GM21390 (cell line): ENCODE results near the gene BIRC3.
"Not testable (repeated sequence)": the region's sequence is repeated elsewhere in the genome, so short reads cannot be mapped to it uniquely, and the experiment has no call there.

Experiments
- ATAC-seq: cut with Tn5 transposase; IDR thresholded peaks from one replicate; pipeline ENCODE4 v1.9.1; 2021; ENCODE audit not compliant: unreplicated experiment

The BIRC3 gene

GRCh38 chr11:102293873-102294601 is 23.2 kb upstream of the BIRC3 start:
- ATAC-seq, result peak; percentile 94

DNA sequence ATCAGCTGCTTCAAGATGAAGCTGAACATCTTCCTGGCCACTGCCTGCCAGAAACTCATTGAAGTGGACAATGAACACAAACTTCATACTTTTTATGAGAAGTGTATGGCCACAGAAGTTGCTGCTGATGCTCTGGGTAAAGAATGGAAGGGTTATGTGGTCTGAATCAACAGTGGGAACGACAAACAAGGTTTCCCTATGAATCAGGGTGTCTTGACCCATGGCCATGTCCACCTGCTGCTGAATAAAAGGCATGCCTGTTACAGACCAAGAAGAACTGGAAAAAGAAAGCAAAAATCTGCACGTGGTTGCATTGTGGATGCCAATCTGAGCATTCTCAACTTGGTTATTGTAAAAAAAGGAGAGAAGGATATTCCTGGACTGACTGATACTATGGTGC is 22.2 kb upstream of the BIRC3 start:
- no peak for ATAC-seq

DNA sequence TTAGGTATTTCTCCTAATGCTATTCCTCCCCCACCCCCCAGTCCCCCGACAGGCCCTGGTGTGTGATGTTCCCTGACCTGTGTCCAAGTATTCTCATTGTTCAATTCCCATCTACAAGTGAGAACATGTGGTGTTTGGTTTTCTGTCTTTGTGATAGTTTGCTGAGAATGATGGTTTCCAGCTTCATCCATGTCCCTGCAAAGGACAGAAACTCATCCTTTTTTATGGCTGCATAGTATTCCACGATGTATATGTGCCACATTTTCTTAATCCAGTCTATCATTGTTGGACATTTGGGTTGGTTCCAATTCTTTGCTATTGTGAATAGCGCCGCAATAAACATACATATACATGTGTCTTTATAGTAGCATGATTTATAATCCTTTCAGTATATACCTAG is 20.5 kb upstream of the BIRC3 start:
- not testable (repeated sequence) for ATAC-seq

DNA sequence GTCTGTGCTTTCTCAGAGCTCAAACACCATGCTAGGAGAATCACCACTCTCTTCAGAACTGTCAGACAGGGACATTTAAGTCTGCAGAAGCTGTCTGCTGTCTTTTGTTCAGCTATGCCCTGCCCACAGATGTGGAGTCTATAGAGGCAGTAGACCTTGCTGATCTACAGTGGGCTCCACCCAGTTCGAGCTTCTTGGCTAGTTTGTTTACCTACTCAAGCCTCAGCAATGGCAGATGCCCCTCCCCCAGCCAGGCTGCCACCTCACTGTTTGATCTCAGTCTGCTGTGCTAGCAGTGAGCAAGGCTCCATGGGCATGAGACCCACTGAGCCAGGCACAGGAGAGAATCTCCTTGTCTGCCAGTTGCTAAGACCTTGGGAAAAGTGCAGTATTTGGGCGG is 16.4 kb upstream of the BIRC3 start:
- not testable (repeated sequence) for ATAC-seq

DNA sequence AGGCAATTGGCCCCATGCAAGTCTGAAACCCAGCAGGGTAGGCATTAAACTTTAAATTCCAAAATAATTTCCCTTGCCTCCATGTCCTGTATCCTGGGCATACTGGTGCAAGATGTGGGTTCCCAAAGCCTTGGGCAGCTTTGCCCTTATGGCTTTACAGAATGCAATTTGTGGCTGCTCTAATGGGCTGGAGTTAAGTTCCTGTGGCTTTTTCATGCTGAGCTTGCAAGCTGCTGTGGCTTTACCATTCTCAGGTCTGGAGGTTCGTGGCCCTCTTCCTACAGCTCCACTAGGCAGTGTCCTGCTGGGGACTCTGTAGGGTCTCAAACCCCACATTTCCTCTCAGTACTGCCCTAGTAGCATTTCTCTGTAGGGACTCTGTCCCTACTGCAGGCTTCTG is 15.0 kb upstream of the BIRC3 start:
- ATAC-seq, result no peak

DNA sequence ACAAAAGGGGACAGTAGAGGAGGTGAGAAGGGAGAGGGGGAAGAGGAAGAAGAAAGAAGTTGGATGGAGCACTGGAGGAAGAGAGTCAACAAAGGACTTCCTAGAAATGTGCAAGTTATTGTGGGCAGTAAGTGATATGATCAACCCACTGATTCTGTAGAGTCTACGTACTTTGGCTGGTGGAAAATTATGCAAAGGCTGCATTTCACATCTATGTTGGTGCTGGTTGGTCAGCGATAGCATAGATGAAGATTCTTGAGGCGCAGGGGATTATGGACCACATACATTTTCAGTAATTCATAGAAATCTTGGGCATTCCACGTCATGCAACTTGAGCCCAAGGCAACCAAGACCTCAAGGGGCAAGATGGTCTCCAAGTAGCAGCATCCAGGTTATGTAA is 12.6 kb upstream of the BIRC3 start:
- no peak for ATAC-seq

DNA sequence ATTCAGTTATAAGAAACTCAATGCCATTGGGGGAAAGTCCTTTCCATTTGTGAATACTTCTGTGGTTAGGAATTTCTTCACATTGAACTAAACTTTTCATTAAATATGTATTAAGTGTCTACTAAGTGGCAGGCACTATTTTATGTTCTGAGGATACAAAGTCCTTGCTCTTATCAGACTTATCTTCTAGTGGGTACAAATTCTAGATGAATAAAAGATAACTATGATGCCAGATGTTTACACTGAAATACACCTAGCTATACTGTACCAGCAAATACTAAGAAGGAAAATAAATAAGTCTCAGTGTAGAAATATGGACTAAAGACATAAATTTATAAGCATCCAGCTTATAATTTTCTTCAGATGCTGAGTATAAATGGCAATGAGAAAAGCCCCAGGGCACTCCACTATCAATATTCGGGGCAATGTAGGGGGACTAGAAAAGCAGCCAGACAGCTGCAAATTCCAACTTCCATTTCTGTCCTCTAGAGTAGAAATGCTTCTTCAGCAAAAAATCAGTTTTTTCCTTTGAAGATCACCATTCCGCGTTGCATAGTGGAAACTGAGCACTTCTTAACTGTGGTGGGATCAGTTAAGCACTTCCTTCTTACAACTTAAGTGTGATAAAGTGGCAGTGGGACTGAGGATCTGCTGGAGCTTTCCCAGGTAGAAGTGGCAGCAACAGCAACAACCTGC is 11.8 kb upstream of the BIRC3 start:
- ATAC-seq, result no peak

GRCh38 chr11:102306048-102306597 is 11.2 kb upstream of the BIRC3 start:
- ATAC-seq, result no peak

GRCh38 chr11:102306817-102307726 is 10.2 kb upstream of the BIRC3 start:
- ATAC-seq, result no peak

- no peak for ATAC-seq
Observed at GRCh38 chr11:102307727-102308038, 9.6 kb upstream of the BIRC3 start.

- ATAC-seq, result no peak
Observed at GRCh38 chr11:102309621-102310541, 7.4 kb upstream of the BIRC3 start.

DNA sequence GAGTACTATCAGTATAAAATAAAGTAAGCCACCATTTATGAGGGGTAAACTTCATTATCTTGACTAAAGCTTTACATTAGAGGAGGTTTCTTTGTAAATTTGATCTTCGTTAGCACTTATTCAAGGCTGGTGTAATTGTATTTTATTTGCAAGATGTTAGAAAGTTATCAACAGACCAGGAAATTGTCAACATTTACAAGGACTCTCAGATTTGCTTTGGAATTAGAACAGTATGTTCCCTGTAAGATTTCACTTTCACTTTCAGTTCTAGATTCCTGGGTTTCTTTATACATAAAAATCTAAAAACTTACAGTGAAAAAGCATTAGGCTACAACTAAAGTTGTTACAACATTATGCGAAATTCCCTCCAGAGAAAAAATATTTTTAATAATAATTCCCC is 4.6 kb upstream of the BIRC3 start:
- no peak for ATAC-seq

GRCh38 chr11:102313238-102313940 is 3.9 kb upstream of the BIRC3 start:
- ATAC-seq, result no peak

DNA sequence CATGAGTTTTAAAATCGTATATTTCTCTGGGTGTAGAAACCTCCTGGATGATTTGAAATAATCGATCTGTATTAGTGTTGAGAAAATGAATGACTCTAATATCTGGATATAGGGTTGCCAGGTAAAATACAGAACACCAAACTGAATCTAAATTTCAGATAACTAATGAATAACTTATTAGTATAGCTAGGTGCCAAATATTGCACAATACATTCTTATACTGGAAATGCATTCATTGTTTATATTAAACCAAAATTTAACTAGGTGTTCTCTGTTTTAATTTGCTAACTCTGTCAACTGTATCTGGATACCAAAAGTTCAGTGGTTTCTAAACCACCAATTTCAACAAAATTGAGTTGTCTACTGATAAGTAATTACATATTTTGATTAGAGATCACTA is 2.5 kb upstream of the BIRC3 start:
- no peak for ATAC-seq

GRCh38 chr11:102316346-102316904 is 859 bp upstream of the BIRC3 start:
- ATAC-seq, result no peak

- no peak for ATAC-seq
Observed at GRCh38 chr11:102317768-102318103, 452 bp downstream of the BIRC3 start.

- peak; percentile 11 for ATAC-seq
Observed at GRCh38 chr11:102318469-102318868, 1.2 kb downstream of the BIRC3 start.

GRCh38 chr11:102319544-102319943 is 2.3 kb downstream of the BIRC3 start:
- ATAC-seq, result no peak

- ATAC-seq, result no peak
Observed at GRCh38 chr11:102320188-102320587, 2.9 kb downstream of the BIRC3 start.

DNA sequence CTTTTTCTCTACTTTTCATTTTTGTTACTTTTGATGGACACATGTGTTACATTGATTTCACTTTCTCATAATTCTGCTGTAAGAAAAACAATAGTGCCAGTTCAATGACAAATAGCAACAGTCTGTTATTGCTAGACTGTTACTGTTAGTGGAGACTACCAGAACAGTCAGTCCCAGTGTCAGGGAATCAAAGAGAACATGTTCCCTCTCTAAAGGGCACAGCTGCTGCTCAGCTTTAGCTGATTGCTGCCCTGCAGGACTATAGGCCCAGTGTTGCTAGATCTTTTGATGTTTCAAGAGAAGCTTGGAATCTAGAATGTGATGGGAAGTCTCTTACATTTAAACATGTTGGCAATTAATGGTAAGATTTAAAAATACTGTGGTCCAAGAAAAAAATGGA is 3.4 kb downstream of the BIRC3 start:
- ATAC-seq, result no peak
